GM23248 (cell line): ENCODE results near the gene DDIAS.

ENCODE experiments used
- EZH2 ChIP-seq: fragments of 200-600 bp; sonication (generic); IDR thresholded peaks from 2 replicates; pipeline ENCODE4 v1.6.1; 2018; ENCODE audit warnings: antibody characterized with exemption, mild to moderate bottlenecking; ENCODE audit not compliant: insufficient read depth, poor library complexity, severe bottlenecking
- EZH2phosphoT487 ChIP-seq: fragments of 200-600 bp; sonication (generic); IDR thresholded peaks from 2 replicates; pipeline ENCODE4 v1.6.1; 2018; ENCODE audit warnings: antibody characterized with exemption, moderate library complexity, mild to moderate bottlenecking, low read depth; ENCODE audit not compliant: insufficient read depth

DNA sequence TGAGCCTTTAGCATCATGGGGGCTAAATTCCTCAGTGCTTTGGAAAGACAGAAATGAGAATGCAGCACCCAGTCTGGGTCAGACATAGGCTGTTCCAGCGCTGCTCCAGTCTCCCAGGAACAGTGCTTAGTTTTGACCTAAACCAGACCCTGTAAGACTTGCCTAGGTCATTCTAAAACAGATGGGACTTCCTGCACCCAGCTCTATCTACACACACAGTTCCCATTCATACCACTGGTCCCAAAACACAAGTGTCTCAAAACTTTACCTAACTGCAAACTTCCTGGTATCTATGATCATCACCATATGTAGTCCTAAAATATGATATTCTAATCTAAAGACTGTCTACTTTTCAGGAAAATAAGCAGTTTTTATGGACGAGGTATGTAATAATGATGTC lies 39.2 kb upstream of the DDIAS start:
- TF ChIP-seq EZH2phosphoT487 (no peak), EZH2 (no peak)
